Vagina (tissue), 2 donors: ENCODE data around the gene TMBIM6. TPM values are rescaled to one million over a fixed set of nuclear protein-coding genes. Genes with fewer than 3 reads are reported as not detected.
A peak's percentile ranks its signal among the peaks of the same experiment; 100 is the strongest.
"Not testable (repeated sequence)": the region's sequence is repeated elsewhere in the genome, so short reads cannot be mapped to it uniquely, and the experiment has no call there.

Experiments
- DNase-seq, 2 donors: peaks; one replicate each; pipeline ENCODE4 v3.0.0-alpha.2; 2017; ENCODE audit errors: extremely low spot score in 2 of 2
- H3K27ac ChIP-seq: fragments of 200-600 bp; sonication (generic); one replicate; pipeline ENCODE4 v1.5.1; 2019
- H3K27me3 ChIP-seq: fragments of 200-600 bp; sonication (generic); one replicate; pipeline ENCODE4 v1.5.1; 2019
- H3K36me3 ChIP-seq, 2 donors: fragments of 200-600 bp; sonication (generic); one replicate each; pipeline ENCODE4 v1.5.1; 2017 to 2019
- H3K4me1 ChIP-seq: fragments of 200-600 bp; sonication (generic); one replicate; pipeline ENCODE4 v1.5.1; 2019
- H3K4me3 ChIP-seq, 2 donors: fragments of 200-600 bp; sonication (generic); 1 replicate in 1 of 2; 2 replicates in 1 of 2; pipeline ENCODE4 v1.5.1; 2016 to 2019
- H3K9me3 ChIP-seq: fragments of 200-600 bp; sonication (generic); one replicate; pipeline ENCODE4 v1.5.1; 2019
- POLR2A ChIP-seq, 2 donors: fragments of 450-650 bp; IDR thresholded peaks; one replicate each; pipeline ENCODE4 v1.6.1; 2017; ENCODE audit warnings: antibody characterized with exemption in 2 of 2, mild to moderate bottlenecking in 2 of 2, moderate library complexity in 2 of 2
- POLR2AphosphoS5 ChIP-seq, 2 donors: sonication (generic); formaldehyde crosslinking; IDR thresholded peaks; one replicate each; pipeline ENCODE4 v1.9.0; 2017; ENCODE audit warnings: antibody characterized with exemption in 2 of 2, mild to moderate bottlenecking in 2 of 2, low read depth in 1 of 2; ENCODE audit not compliant: insufficient read depth in 1 of 2
- intact Hi-C: fragments of 100-400 bp; cut with DNase I; formaldehyde crosslinking; loops from one replicate; pipeline ENCODE4 v1.15.1; 2023
- total RNA-seq: library from RNA; depleted of rRNA; stranded (reverse); fragments of >200 nt; gene quantifications from one replicate; pipeline ENCODE4 v1.2.3, GENCODE V29; 2016
- TF ChIP-seq, protein P1 (sequence below), 3 experiments: fragments of 450-650 bp in 2 of 3; fragments of 200-600 bp in 1 of 3; sonication (generic) in 1 of 3; IDR thresholded peaks; one replicate each; pipeline ENCODE4 v1.5.1; 2017 to 2019; ENCODE audit warnings: antibody characterized with exemption in 3 of 3, mild to moderate bottlenecking in 2 of 3, moderate library complexity in 2 of 3

Gene TMBIM6
- total RNA-seq, 1 donor from 2014 or later, result 240 TPM

DNA sequence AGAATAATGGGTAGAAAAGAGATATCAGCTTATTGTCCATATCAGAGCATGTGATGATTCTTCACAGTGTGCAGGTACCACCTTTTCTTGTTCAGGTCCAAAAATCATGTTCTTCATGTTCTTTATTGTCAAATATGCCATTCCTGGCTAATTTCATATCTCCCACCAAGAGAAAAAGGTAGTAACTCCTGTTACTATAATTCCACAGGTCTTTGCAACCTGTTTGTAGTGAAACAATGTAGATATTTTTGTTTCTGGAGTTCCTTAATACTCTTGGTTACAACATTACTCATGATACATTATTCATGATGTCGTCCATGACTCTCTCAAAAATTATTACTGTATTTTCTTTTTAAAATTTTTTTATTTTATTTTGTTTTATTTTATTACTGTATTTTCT, 11.3 kb upstream of the TMBIM6 start:
- no peaks in the 10 kb centered on the region for H3K36me3 ChIP-seq
- TF ChIP-seq POLR2AphosphoS5 (IDR thresholded peaks at IDR 0.05; ENCODE audit: insufficient read depth in 1 of 2, low read depth in 1 of 2), result no peak
- TF ChIP-seq, protein P1, sequence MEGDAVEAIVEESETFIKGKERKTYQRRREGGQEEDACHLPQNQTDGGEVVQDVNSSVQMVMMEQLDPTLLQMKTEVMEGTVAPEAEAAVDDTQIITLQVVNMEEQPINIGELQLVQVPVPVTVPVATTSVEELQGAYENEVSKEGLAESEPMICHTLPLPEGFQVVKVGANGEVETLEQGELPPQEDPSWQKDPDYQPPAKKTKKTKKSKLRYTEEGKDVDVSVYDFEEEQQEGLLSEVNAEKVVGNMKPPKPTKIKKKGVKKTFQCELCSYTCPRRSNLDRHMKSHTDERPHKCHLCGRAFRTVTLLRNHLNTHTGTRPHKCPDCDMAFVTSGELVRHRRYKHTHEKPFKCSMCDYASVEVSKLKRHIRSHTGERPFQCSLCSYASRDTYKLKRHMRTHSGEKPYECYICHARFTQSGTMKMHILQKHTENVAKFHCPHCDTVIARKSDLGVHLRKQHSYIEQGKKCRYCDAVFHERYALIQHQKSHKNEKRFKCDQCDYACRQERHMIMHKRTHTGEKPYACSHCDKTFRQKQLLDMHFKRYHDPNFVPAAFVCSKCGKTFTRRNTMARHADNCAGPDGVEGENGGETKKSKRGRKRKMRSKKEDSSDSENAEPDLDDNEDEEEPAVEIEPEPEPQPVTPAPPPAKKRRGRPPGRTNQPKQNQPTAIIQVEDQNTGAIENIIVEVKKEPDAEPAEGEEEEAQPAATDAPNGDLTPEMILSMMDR (IDR thresholded peaks at IDR 0.05), result no peak
- no peak for TF ChIP-seq POLR2A (IDR thresholded peaks at IDR 0.05)
- intact Hi-C loops, result no loop called here

DNA sequence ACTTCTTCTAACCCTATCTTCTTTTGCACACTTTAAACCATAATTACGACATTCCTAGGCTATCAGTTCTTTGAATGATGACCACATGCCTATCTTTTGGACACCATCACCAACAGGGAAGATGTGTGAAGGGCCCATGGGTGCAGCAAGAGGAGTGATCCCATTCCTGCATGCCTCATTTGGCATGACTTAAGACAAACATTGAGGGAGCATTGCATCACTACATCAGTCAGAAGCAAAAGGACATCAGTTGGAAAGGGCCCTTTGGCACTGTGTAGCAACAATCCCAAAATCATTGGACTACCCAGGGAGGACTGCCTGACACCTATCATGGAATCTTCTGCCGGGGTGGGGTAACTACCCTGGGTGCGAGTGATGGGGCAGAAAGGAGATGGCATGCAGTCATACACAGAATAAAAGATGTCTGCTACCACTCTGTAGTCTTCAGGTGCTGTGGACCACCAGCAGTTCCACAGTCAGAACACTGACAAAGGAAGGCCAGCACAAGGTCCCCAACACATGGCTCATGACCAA, 10.7 kb upstream of the TMBIM6 start:
- no peaks in the 10 kb centered on the region for H3K27me3 ChIP-seq
- H3K36me3 ChIP-seq, result no peaks in the 10 kb centered on the region
- intact Hi-C loops, result no loop called here
- no peak overlapping the region for H3K27ac ChIP-seq
- DNase-seq, result no peak
- no peak for TF ChIP-seq POLR2AphosphoS5 (IDR thresholded peaks at IDR 0.05; ENCODE audit: insufficient read depth in 1 of 2, low read depth in 1 of 2)
- no peaks in the 10 kb centered on the region for H3K9me3 ChIP-seq
- H3K4me1 ChIP-seq, result no peaks in the 10 kb centered on the region
- H3K4me3 ChIP-seq, result no peak overlapping the region

More for the DNA sequence above, 11.3 kb upstream of the TMBIM6 start:
- no peak overlapping the region for H3K4me3 ChIP-seq
- no peak for DNase-seq
- H3K9me3 ChIP-seq, result no peaks in the 10 kb centered on the region
- H3K4me1 ChIP-seq, result no peaks in the 10 kb centered on the region
- H3K27me3 ChIP-seq, result no peaks in the 10 kb centered on the region
- H3K27ac ChIP-seq, result no peak overlapping the region

DNA sequence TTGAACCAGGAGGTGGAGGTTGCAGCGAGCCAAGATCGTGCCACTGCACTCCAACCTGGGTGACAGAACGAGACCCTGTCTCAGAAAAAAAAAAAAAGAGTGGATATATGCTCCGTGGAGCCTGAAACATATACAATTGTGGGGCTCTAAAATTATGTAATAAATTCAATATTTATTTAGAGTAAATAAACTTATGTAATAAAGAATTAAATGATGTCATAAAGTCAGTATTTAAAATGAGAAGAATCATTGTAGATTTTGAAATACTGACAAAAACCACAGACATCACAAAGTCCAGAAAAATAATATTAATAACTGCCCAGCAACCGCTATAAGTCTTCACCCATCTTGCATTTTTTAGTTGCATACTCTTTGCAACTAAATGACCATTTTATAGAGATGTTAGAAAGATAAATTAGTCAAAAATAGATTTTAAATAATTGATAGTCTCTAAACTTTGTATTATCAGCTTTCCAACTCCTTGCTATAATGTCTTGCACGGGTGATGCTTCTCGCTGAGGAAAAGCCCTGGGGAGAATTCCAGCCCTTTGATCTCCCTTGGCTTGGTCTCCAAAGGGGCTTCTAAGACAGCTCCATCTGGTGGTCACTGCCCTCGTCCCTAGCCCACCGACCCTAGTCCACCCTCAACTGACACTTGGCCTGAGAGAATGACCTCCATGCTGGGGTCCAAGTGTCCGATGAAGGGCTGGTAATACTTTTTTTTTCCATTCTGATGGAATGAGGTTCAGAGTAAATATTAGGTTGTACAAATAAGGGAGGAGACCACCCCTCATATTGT, 7.9 kb upstream of the TMBIM6 start:
- no peak overlapping the region for H3K4me3 ChIP-seq
- H3K9me3 ChIP-seq, result no peaks in the 10 kb centered on the region
- no peaks in the 10 kb centered on the region for H3K4me1 ChIP-seq
- H3K27ac ChIP-seq, result no peak overlapping the region
- no peaks in the 10 kb centered on the region for H3K36me3 ChIP-seq
- TF ChIP-seq, protein P1 (IDR thresholded peaks at IDR 0.05), result no peak
- TF ChIP-seq POLR2AphosphoS5 (IDR thresholded peaks at IDR 0.05; ENCODE audit: insufficient read depth in 1 of 2, low read depth in 1 of 2) (no peak), POLR2A (IDR thresholded peaks at IDR 0.05) (no peak)
- no peak for DNase-seq
- intact Hi-C loops, result no loop called here
- H3K27me3 ChIP-seq, result no peaks in the 10 kb centered on the region

DNA sequence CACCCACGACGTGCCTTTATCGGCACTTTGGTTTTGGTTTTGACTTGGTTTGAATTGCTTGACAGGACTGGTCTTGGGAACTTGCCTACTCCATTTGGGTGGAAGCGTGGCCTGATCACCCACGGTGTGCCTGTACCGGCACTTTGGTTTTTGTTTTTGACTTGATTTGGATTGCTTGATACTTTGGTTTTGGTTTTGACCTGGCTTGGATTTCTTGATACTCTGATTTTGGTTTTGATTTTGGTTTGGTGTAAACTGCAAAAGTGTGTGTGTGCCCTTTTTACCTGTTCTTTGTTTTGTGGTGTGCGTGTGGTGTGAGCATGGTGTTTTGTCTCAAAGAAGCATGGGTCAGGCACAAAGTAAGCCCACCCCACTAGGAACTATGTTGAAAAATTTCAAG, 6.5 kb upstream of the TMBIM6 start:
- H3K4me1 ChIP-seq, H3K27ac ChIP-seq, H3K4me3 ChIP-seq, H3K27me3 ChIP-seq, intact Hi-C loops, DNase-seq, H3K36me3 ChIP-seq, H3K9me3 ChIP-seq: not testable (repeated sequence)

DNA sequence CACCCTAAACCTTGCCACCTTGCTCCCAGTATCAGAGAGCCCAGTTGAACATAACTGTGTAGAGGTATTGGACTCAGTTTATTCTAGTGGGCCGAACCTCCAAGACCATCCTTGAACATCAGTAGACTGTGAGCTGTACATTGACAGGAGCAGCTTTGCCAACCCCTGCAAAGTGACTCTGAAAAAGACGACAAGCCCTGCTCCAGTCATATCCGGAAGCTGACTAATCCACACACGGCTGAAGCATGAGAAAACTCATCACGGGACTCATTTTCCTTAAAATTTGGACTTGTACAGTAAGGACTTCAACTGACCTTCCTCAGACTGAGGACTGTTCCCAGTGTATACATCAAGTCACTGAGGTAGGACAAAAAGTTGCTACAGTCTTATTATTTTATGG, 2.6 kb upstream of the TMBIM6 start:
- H3K27me3 ChIP-seq, intact Hi-C loops, DNase-seq: not testable (repeated sequence)

DNA sequence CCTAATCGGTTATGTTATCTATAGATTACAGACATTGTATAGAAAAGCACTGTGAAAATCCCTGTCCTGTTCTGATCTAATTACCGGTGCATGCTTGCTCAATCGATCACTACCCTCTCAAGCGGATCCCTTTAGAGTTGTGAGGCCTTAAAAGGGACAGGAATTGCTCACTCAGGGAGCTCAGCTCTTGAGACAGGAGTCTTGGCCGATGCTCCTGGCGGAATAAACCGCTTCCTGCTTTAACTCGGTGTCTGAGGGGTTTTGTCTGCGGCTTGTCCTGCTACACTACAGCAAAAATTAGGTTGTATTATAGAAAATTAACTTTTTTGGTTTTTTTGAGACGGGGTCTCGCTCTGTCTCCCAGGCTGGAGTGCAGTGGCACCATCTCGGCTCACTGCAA, 1.1 kb upstream of the TMBIM6 start:
- H3K9me3 ChIP-seq, H3K27ac ChIP-seq, H3K27me3 ChIP-seq, H3K4me3 ChIP-seq, DNase-seq, H3K36me3 ChIP-seq, intact Hi-C loops: not testable (repeated sequence)
- peaks cover 31% of the 10 kb centered on the region for H3K4me1 ChIP-seq

More for the DNA sequence above, 2.6 kb upstream of the TMBIM6 start:
- not testable (repeated sequence) for H3K27ac ChIP-seq, H3K4me3 ChIP-seq, H3K36me3 ChIP-seq, H3K9me3 ChIP-seq
- peaks cover 15% of the 10 kb centered on the region for H3K4me1 ChIP-seq

DNA sequence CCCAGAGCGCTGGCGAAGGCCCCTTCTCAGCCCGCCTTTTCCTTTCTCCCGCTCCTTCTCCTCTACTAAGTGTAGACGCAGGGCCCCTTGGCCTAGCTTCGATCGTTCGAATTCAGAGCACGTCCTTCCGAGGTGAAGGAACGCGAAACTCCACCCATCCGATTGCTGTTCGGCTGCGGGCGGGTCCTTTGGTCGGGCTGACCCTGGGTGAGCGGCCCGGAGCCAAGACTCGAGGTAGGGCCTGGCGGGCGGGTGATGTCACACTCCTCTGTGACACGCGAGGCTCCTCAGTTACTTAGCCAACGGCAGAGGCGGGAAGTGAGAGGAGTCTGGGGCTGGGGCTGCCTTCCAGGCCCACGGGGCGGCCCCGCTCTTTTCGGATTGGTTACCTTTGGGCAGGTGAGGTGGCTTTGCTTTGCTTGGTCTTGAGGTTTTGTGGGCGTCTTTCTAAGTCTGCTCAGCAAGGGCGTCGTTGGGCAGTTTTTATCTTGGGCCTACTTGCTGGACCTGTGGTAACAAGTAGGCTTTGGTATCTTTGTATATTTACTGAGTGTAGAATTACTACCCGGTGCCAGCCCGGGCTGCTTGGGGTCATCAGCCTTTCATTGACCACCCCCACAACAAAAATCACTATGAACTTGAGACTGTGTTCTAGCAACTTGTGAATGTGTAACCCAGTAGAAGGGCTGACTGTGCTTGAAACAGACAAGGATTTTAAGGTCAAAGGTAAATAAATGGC, 694 bp downstream of the TMBIM6 start:
- intact Hi-C loops, result no loop called here
- no peaks in the 10 kb centered on the region for H3K27me3 ChIP-seq
- no peaks in the 10 kb centered on the region for H3K9me3 ChIP-seq
- DNase-seq, result peak in 1 of 2 donors; percentile 90
- peaks cover 49% of the 10 kb centered on the region for H3K4me1 ChIP-seq
- peak overlapping the region; percentile 94 for H3K27ac ChIP-seq
- H3K4me3 ChIP-seq, result peak overlapping the region; percentile 62 to 63
- TF ChIP-seq POLR2A (IDR thresholded peaks at IDR 0.05), result no peak
- TF ChIP-seq POLR2AphosphoS5 (IDR thresholded peaks at IDR 0.05; ENCODE audit: insufficient read depth in 1 of 2, low read depth in 1 of 2), result no peak
- TF ChIP-seq, protein P1 (IDR thresholded peaks at IDR 0.05), result no peak
- H3K36me3 ChIP-seq, result peaks cover 0 to 1% of the 10 kb centered on the region in 2 donors
